D721Med (cell line): ENCODE measurements around the gene PPIF.

Experiments used
- DNase-seq: peaks from one replicate; pipeline ENCODE4 v3.0.0; 2011; ENCODE audit warnings: low spot score; ENCODE audit not compliant: insufficient read length
- FAIRE-seq: peaks from 2 replicates; lab custom pipeline; 2011; peaks lifted over from hg19 to GRCh38; lab: Jason Lieb, UNC
- CTCF ChIP-seq: IDR thresholded peaks from 2 replicates; pipeline ENCODE4 v1.5.1; 2012; ENCODE audit warnings: mild to moderate bottlenecking, control low read depth; ENCODE audit not compliant: insufficient read depth; ENCODE audit errors: missing control alignments

The PPIF gene

GRCh38 chr10:79310200-79310865 is 36.9 kb upstream of the PPIF start:
- FAIRE-seq (no peak), DNase-seq (no peak)
- TF ChIP-seq CTCF = no peak

- DNase-seq (no peak), FAIRE-seq (no peak)
- no peak for TF ChIP-seq CTCF
Observed at GRCh38 chr10:79310911-79311573, 36.2 kb upstream of the PPIF start.

GRCh38 chr10:79311581-79312407 is 35.5 kb upstream of the PPIF start:
- no peak for FAIRE-seq
- no peak for DNase-seq
- no peak for TF ChIP-seq CTCF

GRCh38 chr10:79312601-79313187 is 34.6 kb upstream of the PPIF start:
- DNase-seq (no peak), FAIRE-seq (no peak)
- TF ChIP-seq CTCF = no peak

- DNase-seq = no peak
- no peak for TF ChIP-seq CTCF
Observed at GRCh38 chr10:79313320-79313719, 33.9 kb upstream of the PPIF start.

GRCh38 chr10:79313911-79314439 is 33.3 kb upstream of the PPIF start:
- FAIRE-seq = no peak
- DNase-seq = no peak
- no peak for TF ChIP-seq CTCF

More at GRCh38 chr10:79313320-79313719, 33.9 kb upstream of the PPIF start:
- no peak for FAIRE-seq
